ENCODE results near the gene VPS37D.
A peak's percentile ranks its signal among the peaks of the same experiment; 100 is the strongest.

Gene VPS37D

DNA sequence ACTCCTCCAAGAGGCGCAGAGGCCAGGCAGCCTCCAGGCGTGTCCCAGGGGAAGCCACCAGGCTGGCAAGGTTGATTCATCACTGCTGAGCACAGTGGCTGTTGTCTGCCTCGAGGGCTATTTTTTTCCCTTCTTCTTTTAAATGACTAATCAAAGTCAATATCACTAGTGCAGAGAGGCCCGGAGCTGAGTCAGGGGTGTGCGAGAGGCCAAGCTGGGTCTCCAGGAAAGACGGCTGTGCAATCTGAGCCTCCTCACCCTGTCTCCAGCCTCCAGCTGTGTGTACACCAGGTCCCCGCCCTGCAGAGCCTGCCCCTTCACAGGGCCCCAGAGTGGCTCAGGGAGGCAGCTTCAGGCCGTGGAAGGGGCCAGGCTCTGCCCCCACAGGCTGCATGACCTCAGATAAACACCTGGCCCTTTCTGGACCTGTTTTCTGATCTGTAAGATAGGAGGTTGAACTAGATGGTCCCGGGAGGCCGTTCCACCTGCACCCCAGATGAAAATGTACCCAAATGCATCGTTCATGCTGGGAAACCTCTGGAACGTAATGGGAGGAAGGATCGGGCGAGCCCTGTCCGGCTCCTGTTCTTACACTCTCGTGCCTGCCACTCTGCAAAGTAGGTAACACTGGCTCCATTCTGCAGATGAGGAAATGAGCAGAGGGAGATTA is 48.2 kb downstream of the VPS37D start (continued):
- TF ChIP-seq, protein P1, sequence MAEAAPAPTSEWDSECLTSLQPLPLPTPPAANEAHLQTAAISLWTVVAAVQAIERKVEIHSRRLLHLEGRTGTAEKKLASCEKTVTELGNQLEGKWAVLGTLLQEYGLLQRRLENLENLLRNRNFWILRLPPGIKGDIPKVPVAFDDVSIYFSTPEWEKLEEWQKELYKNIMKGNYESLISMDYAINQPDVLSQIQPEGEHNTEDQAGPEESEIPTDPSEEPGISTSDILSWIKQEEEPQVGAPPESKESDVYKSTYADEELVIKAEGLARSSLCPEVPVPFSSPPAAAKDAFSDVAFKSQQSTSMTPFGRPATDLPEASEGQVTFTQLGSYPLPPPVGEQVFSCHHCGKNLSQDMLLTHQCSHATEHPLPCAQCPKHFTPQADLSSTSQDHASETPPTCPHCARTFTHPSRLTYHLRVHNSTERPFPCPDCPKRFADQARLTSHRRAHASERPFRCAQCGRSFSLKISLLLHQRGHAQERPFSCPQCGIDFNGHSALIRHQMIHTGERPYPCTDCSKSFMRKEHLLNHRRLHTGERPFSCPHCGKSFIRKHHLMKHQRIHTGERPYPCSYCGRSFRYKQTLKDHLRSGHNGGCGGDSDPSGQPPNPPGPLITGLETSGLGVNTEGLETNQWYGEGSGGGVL (tag by site-specific recombination; IDR thresholded peaks at IDR 0.05) = peak; percentile 65
- TF ChIP-seq ZNF324 (tag by site-specific recombination; IDR thresholded peaks at IDR 0.05) (peak; percentile 62; the same call in 1 of the 2 replicates), ZNF341 (tag by site-specific recombination; IDR thresholded peaks at IDR 0.05; ENCODE audit: low read depth) (peak; percentile 79), ZNF10 (tag by site-specific recombination; IDR thresholded peaks at IDR 0.05) (peak; percentile 67), SP3 (tag by site-specific recombination; IDR thresholded peaks at IDR 0.05) (peak; percentile 38; the same call in 1 of the 2 replicates), ZNF501 (tag by site-specific recombination; IDR thresholded peaks at IDR 0.05) (0 out of 2 replicates have a peak, but pooled peaks have one; percentile 26), ZNF202 (tag by site-specific recombination; IDR thresholded peaks at IDR 0.05; ENCODE audit: borderline replicate concordance) (no peak), ZBTB20 (tag by site-specific recombination; IDR thresholded peaks at IDR 0.05) (peak; percentile 60; the same call in 1 of the 2 replicates), ZNF24 (tag by site-specific recombination; IDR thresholded peaks at IDR 0.05) (peak; percentile 87), ZNF239 (tag by site-specific recombination; IDR thresholded peaks at IDR 0.05) (no peak), ZNF184 (tag by site-specific recombination; IDR thresholded peaks at IDR 0.05) (peak; percentile 90), BCL11A (tag by site-specific recombination; IDR thresholded peaks at IDR 0.05; ENCODE audit: low read depth) (peak; percentile 79), ZNF394 (tag by site-specific recombination; IDR thresholded peaks at IDR 0.05; ENCODE audit: borderline replicate concordance) (peak; percentile 61; the same call in 1 of the 2 replicates), GLIS2 (tag by site-specific recombination; IDR thresholded peaks at IDR 0.05) (peak; percentile 84), ZNF677 (tag by site-specific recombination; IDR thresholded peaks at IDR 0.05) (no peak), TRIM28 (IDR thresholded peaks at IDR 0.05; ENCODE audit: borderline replicate concordance, low read length) (peak; percentile 91), ZBTB21 (tag by site-specific recombination; IDR thresholded peaks at IDR 0.05) (peak; percentile 18; the same call in 1 of the 2 replicates)
- TF ChIP-seq, protein P2, sequence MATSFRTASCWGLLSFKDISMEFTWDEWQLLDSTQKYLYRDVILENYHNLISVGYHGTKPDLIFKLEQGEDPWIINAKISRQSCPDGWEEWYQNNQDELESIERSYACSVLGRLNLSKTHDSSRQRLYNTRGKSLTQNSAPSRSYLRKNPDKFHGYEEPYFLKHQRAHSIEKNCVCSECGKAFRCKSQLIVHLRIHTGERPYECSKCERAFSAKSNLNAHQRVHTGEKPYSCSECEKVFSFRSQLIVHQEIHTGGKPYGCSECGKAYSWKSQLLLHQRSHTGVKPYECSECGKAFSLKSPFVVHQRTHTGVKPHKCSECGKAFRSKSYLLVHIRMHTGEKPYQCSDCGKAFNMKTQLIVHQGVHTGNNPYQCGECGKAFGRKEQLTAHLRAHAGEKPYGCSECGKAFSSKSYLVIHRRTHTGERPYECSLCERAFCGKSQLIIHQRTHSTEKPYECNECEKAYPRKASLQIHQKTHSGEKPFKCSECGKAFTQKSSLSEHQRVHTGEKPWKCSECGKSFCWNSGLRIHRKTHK (tag by site-specific recombination; IDR thresholded peaks at IDR 0.05) = no peak
- TF ChIP-seq, protein P3, sequence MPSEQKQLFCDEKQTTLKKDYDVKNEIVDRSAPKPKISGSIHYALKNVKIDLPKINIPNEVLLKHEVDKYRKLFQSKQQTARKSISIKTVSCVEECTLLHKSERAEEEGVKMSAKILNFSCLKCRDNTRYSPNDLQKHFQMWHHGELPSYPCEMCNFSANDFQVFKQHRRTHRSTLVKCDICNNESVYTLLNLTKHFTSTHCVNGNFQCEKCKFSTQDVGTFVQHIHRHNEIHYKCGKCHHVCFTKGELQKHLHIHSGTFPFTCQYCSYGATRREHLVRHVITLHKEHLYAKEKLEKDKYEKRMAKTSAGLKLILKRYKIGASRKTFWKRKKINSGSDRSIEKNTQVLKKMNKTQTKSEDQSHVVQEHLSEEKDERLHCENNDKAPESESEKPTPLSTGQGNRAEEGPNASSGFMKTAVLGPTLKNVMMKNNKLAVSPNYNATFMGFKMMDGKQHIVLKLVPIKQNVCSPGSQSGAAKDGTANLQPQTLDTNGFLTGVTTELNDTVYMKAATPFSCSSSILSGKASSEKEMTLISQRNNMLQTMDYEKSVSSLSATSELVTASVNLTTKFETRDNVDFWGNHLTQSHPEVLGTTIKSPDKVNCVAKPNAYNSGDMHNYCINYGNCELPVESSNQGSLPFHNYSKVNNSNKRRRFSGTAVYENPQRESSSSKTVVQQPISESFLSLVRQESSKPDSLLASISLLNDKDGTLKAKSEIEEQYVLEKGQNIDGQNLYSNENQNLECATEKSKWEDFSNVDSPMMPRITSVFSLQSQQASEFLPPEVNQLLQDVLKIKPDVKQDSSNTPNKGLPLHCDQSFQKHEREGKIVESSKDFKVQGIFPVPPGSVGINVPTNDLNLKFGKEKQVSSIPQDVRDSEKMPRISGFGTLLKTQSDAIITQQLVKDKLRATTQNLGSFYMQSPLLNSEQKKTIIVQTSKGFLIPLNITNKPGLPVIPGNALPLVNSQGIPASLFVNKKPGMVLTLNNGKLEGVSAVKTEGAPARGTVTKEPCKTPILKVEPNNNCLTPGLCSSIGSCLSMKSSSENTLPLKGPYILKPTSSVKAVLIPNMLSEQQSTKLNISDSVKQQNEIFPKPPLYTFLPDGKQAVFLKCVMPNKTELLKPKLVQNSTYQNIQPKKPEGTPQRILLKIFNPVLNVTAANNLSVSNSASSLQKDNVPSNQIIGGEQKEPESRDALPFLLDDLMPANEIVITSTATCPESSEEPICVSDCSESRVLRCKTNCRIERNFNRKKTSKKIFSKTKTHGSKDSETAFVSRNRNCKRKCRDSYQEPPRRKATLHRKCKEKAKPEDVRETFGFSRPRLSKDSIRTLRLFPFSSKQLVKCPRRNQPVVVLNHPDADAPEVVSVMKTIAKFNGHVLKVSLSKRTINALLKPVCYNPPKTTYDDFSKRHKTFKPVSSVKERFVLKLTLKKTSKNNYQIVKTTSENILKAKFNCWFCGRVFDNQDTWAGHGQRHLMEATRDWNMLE (tag by site-specific recombination; conservative IDR thresholded peaks at IDR 0.05; ENCODE audit: low read depth) = peak; percentile 21; the same call in 1 of the 2 replicates
- TF ChIP-seq, protein P4, sequence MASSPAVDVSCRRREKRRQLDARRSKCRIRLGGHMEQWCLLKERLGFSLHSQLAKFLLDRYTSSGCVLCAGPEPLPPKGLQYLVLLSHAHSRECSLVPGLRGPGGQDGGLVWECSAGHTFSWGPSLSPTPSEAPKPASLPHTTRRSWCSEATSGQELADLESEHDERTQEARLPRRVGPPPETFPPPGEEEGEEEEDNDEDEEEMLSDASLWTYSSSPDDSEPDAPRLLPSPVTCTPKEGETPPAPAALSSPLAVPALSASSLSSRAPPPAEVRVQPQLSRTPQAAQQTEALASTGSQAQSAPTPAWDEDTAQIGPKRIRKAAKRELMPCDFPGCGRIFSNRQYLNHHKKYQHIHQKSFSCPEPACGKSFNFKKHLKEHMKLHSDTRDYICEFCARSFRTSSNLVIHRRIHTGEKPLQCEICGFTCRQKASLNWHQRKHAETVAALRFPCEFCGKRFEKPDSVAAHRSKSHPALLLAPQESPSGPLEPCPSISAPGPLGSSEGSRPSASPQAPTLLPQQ (tag by site-specific recombination; IDR thresholded peaks at IDR 0.05) = peak; percentile 52; the same call in 1 of the 2 replicates
- TF ChIP-seq, protein P5, sequence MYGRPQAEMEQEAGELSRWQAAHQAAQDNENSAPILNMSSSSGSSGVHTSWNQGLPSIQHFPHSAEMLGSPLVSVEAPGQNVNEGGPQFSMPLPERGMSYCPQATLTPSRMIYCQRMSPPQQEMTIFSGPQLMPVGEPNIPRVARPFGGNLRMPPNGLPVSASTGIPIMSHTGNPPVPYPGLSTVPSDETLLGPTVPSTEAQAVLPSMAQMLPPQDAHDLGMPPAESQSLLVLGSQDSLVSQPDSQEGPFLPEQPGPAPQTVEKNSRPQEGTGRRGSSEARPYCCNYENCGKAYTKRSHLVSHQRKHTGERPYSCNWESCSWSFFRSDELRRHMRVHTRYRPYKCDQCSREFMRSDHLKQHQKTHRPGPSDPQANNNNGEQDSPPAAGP (tag by site-specific recombination; IDR thresholded peaks at IDR 0.05) = peak; percentile 81
- TF ChIP-seq, protein P6, sequence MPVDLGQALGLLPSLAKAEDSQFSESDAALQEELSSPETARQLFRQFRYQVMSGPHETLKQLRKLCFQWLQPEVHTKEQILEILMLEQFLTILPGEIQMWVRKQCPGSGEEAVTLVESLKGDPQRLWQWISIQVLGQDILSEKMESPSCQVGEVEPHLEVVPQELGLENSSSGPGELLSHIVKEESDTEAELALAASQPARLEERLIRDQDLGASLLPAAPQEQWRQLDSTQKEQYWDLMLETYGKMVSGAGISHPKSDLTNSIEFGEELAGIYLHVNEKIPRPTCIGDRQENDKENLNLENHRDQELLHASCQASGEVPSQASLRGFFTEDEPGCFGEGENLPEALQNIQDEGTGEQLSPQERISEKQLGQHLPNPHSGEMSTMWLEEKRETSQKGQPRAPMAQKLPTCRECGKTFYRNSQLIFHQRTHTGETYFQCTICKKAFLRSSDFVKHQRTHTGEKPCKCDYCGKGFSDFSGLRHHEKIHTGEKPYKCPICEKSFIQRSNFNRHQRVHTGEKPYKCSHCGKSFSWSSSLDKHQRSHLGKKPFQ (tag by site-specific recombination; IDR thresholded peaks at IDR 0.05) = no peak
- TF ChIP-seq, protein P7, sequence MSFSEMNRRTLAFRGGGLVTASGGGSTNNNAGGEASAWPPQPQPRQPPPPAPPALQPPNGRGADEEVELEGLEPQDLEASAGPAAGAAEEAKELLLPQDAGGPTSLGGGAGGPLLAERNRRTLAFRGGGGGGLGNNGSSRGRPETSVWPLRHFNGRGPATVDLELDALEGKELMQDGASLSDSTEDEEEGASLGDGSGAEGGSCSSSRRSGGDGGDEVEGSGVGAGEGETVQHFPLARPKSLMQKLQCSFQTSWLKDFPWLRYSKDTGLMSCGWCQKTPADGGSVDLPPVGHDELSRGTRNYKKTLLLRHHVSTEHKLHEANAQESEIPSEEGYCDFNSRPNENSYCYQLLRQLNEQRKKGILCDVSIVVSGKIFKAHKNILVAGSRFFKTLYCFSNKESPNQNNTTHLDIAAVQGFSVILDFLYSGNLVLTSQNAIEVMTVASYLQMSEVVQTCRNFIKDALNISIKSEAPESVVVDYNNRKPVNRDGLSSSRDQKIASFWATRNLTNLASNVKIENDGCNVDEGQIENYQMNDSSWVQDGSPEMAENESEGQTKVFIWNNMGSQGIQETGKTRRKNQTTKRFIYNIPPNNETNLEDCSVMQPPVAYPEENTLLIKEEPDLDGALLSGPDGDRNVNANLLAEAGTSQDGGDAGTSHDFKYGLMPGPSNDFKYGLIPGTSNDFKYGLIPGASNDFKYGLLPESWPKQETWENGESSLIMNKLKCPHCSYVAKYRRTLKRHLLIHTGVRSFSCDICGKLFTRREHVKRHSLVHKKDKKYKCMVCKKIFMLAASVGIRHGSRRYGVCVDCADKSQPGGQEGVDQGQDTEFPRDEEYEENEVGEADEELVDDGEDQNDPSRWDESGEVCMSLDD (tag by site-specific recombination; IDR thresholded peaks at IDR 0.05) = no peak

All from HEK293 (cell line).